Central memory CD8-positive, alpha-beta T cell (primary cell): ENCODE results near the gene RNASE11.

ENCODE experiments used
- ATAC-seq: fragments of 150-1000 bp; cut with Tn5 transposase; replicated peaks from 2 replicates; pipeline ENCODE4 v1.10.0; 2022; ENCODE audit warnings: mild to moderate bottlenecking, moderate FRiP score, moderate number of reproducible peaks; ENCODE audit not compliant: poor library complexity, severe bottlenecking; ENCODE audit errors: extremely low read depth
- DNase-seq, 2 donors: peaks; one replicate each; pipeline ENCODE4 v3.0.0; 2021; ENCODE audit warnings: low spot score in 2 of 2
- H3K27ac Mint-ChIP-seq: one replicate; pipeline ENCODE4 v1.8.0; 2022; ENCODE audit warnings: low read depth, mild to moderate bottlenecking, moderate library complexity, mixed read lengths
- H3K27me3 Mint-ChIP-seq: one replicate; pipeline ENCODE4 v1.8.0; 2022; ENCODE audit warnings: mixed read lengths
- H3K36me3 Mint-ChIP-seq: one replicate; pipeline ENCODE4 v1.8.0; 2022; ENCODE audit warnings: mild to moderate bottlenecking, moderate library complexity, mixed read lengths; ENCODE audit not compliant: insufficient read depth
- H3K4me1 Mint-ChIP-seq: one replicate; pipeline ENCODE4 v1.8.0; 2022; ENCODE audit warnings: mixed read lengths
- H3K4me3 Mint-ChIP-seq: one replicate; pipeline ENCODE4 v1.8.0; 2022; ENCODE audit warnings: mild to moderate bottlenecking, moderate library complexity, mixed read lengths
- H3K9me3 Mint-ChIP-seq: one replicate; pipeline ENCODE4 v1.8.0; 2022; ENCODE audit warnings: mixed read lengths

RNASE11 gene

DNA sequence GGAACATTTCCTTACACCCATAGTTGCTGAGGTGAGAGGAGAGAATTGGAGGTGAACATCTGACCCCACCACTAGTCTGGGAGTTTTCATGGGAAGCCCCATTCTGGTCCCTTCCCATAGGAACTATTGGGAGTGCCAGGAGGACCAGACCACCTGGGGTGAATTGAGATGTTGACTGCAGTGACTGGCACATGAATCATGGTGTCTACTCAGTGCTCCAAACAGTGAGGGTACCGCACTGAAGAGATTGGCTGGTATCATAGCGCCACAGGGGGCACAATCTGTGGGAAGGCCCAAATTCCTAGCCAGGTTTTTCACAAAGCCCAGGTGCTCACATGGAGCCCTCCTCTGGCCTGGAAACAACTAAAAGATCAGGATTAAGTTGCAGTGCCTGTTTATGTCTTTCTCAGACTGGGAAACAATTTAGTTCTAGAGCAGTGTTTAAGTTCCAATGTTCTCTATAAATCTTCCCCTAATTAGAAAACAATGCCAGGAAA lies 23.3 kb downstream of the RNASE11 start:
- ATAC-seq (no peak), DNase-seq (no peak)
- Mint-ChIP-seq H3K27me3 (no peaks in the 10 kb centered on the region), H3K9me3 (no peaks in the 10 kb centered on the region), H3K27ac (no peak overlapping the region), H3K36me3 (no peaks in the 10 kb centered on the region), H3K4me1 (peaks cover 7% of the 10 kb centered on the region), H3K4me3 (no peak overlapping the region)

DNA sequence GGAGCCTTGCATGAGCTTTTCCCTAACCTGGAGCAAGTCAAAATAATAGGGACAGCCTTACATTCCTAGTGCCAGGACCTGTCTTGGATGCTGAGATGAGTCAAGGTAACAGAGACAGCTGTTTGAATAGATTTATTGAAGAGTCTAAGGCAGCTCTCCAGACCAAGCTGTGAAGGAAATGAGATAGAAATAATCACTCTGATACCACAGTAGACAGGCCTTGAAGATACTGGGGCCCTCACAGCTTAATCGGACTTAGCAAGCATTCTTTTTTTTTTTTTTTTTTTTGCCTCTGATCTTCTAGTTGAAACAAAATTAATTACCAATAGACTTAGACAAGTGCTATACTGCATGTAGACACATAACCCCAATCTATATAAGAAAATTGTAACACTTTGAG lies 23.8 kb downstream of the RNASE11 start:
- ATAC-seq, result no peak
- Mint-ChIP-seq H3K36me3 (no peaks in the 10 kb centered on the region), H3K27me3 (no peaks in the 10 kb centered on the region), H3K9me3 (no peaks in the 10 kb centered on the region), H3K4me1 (peaks cover 7% of the 10 kb centered on the region), H3K27ac (no peak overlapping the region), H3K4me3 (no peak overlapping the region)
- DNase-seq, result no peak

DNA sequence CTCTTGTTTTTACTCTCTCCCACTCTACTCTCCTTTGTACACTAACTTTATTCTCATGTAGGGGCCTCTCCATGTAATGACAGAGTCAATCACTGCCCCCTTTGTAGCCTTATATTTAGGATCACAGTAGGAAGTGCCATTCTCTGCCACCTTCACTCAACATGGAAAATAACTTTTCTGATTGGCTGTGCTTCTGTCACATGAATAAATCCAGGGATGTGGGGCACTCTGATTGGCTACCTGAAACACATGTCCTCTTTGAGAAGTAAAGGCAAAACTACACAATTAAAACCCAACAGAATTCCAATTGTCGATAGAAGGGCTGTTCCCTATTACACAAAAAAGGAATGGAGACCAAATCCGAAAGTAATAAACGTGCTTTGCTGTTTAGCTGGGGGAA lies 26.8 kb downstream of the RNASE11 start, which contains the start of gene RNASE9:
TSS of gene RNASE9 (minus strand) at position 87 of the 400 bp plus-strand sequence.
- H3K36me3 Mint-ChIP-seq, result no peaks in the 10 kb centered on the region

DNA sequence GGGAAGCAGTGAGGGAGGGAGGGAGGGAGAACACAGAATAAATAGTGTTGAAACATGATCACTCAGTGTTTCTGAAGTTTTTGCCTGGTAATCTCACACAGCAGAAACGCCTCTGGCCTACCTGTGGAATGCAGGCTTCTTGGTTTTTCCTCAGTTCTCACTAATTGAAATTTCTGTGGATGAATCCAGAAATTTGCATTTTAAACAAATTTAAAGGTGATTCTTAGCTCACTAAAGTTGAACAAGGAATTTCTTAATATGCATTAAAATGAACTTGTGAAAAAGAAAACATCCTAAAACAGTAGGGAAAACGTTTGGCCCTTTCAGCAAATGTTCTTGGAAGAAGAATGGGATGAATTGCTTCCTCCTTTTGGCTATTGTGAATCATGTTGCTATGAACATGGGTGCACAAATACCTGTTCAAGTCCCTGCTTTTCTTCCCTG lies 28.3 kb downstream of the RNASE11 start:
- ATAC-seq (no peak), DNase-seq (no peak)
- H3K9me3 Mint-ChIP-seq, result no peaks in the 10 kb centered on the region
- no peak overlapping the region for H3K4me3 Mint-ChIP-seq
- no peaks in the 10 kb centered on the region for H3K27me3 Mint-ChIP-seq
- H3K4me1 Mint-ChIP-seq, result no peaks in the 10 kb centered on the region
- H3K36me3 Mint-ChIP-seq, result no peaks in the 10 kb centered on the region
- H3K27ac Mint-ChIP-seq, result no peak overlapping the region

More for the DNA sequence above, 26.8 kb downstream of the RNASE11 start, which contains the start of gene RNASE9:
- ATAC-seq (no peak), DNase-seq (no peak)
- Mint-ChIP-seq H3K4me1 (no peaks in the 10 kb centered on the region), H3K9me3 (no peaks in the 10 kb centered on the region), H3K27ac (no peak within 1 kb of the TSS), H3K27me3 (no peaks in the 10 kb centered on the region), H3K4me3 (no peak within 1 kb of the TSS)

DNA sequence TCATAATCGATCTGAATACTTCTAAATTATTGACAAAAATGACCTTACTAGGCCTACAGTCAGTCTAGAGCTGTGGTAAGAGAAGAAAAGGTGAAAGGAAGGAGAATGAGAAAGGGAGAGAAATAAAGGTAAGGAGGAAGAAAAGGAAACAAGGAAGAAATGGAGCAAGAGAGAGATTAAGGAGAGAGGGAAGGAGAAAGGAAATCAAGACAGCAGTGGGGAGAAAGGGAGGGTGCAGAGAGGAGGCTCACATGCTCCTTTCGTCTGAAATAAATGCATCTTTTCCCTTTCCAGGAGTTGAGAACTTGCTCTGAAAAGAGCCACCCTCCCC lies 30.6 kb downstream of the RNASE11 start:
- ATAC-seq, result no peak
- Mint-ChIP-seq H3K27me3 (no peaks in the 10 kb centered on the region), H3K4me1 (no peaks in the 10 kb centered on the region), H3K27ac (no peak overlapping the region), H3K9me3 (no peaks in the 10 kb centered on the region), H3K4me3 (no peak overlapping the region), H3K36me3 (no peaks in the 10 kb centered on the region)
- no peak for DNase-seq

DNA sequence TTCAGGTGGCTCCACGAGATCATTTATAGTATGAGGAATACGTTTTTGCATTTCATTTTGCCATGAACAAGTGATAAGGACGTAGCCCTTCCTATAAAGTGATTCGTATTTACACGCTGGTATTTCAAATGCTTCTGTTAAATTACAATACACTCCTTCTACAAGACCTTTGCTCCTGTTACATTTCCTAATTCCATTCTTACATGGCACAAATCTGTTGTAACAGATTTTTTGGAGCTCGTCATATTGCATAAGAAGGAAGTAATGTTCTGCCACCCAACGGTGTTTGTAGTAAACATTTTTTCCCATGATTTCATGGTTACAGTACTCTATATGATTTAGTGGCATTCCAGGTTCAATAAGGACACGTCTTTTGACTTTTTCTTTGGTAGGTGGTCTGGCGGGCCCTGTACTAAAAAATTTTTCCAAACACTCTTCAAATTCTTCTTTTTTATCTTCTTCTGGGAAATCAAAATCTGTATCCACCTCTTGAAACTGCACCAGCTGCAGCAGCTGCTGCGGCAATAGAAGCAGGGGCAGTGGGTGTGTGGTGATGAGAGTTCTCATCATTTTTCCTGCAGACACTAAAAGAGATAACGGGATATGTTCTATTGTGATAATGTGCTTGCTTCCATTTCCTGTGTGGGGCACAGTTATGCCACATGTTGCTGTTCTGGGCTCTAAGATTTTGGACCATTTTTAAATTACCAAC lies 31.1 kb downstream of the RNASE11 start:
- Mint-ChIP-seq H3K4me1 (no peaks in the 10 kb centered on the region), H3K27me3 (no peaks in the 10 kb centered on the region), H3K36me3 (no peaks in the 10 kb centered on the region), H3K4me3 (no peak overlapping the region), H3K27ac (no peak overlapping the region), H3K9me3 (no peaks in the 10 kb centered on the region)
- no peak for ATAC-seq
- DNase-seq, result no peak

DNA sequence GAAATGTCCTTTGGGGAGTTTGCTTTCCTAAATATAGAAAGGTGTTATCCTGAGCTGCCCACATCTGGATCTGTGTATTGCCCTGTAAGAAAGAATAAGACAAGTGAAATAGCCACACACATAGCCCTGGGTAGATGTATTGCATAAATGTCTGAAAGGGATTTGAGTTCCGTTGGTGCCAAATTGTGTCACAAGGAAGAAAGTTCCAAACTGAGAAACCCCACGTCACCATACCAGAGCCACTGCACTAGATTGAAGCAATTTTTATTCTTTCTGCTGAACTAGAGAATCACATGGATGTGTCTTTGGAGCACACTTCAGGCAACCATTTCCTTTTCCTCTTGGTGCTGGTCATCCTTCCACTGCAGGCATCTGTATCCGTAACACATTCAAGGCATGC lies 32.0 kb downstream of the RNASE11 start:
- no peaks in the 10 kb centered on the region for H3K4me1 Mint-ChIP-seq
- no peaks in the 10 kb centered on the region for H3K9me3 Mint-ChIP-seq
- ATAC-seq (no peak), DNase-seq (no peak)
- H3K36me3 Mint-ChIP-seq, result no peaks in the 10 kb centered on the region
- no peak overlapping the region for H3K27ac Mint-ChIP-seq
- H3K4me3 Mint-ChIP-seq, result no peak overlapping the region
- H3K27me3 Mint-ChIP-seq, result no peaks in the 10 kb centered on the region

DNA sequence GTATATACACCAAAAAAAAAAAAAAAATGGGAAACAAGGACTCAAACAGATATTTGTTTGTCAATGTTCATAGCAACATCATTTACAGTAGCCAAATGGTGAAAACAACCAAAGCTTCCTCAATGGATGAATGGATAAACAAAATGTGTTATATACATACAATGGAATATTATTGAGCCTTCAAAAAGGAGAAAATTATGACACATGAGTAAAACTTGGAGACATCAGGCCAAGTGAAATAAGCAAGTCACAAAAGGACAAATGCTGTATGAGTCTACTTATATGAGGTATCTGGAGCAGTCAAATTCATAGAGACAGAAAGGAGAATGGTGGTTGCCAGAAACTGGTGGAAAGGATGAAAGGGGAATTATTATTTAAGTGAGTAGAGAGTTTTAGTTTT lies 34.8 kb downstream of the RNASE11 start:
- no peak for ATAC-seq
- H3K36me3 Mint-ChIP-seq, result no peaks in the 10 kb centered on the region
- no peak for DNase-seq
- H3K27me3 Mint-ChIP-seq, result no peaks in the 10 kb centered on the region
- H3K4me1 Mint-ChIP-seq, result no peaks in the 10 kb centered on the region
- H3K4me3 Mint-ChIP-seq, result no peak overlapping the region
- H3K9me3 Mint-ChIP-seq, result no peaks in the 10 kb centered on the region
- H3K27ac Mint-ChIP-seq, result no peak overlapping the region

DNA sequence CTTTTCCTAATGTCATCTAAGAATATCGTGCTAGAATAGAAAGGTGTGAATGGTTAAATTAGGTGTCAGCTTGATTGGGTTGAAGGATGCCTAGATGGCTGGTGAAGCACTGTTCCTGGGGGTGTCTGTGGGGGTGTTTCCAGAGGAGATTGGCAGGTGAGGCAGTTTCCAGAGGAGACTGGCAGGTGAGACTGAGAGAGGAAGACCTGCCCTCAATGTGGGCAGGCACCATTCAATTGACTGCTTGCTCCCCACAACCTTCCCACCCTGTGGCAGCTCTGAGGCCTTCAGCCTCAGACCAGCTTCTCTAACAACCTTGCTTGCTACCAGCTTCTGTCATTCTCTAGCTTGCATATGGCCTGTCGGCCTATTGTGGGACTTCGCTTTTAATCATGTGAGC lies 36.2 kb downstream of the RNASE11 start:
- no peak for DNase-seq
- H3K27me3 Mint-ChIP-seq, result peaks cover 7% of the 10 kb centered on the region

DNA sequence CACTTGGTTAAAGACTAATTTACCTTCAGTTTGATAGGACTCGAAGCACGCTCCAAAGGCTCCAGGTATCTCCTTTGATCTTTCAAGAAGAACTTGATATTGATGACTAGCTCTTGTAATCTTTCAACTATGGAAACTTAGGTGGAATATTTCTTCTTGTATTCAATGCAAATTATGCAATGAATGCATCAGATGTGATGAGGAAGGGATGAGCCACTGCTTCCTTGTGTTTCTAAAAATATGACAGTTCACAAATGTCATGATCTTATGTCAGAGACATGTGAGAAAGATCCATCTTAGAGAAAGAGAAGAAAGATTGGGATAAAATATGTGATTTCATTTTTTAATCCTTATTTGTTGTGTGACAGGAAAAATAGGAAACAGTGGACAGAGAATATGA lies 36.9 kb downstream of the RNASE11 start:
- DNase-seq (no peak), ATAC-seq (no peak)
- H3K27ac Mint-ChIP-seq, result no peak overlapping the region
- no peaks in the 10 kb centered on the region for H3K4me1 Mint-ChIP-seq
- H3K36me3 Mint-ChIP-seq, result no peaks in the 10 kb centered on the region
- no peak overlapping the region for H3K4me3 Mint-ChIP-seq
- H3K9me3 Mint-ChIP-seq, result no peaks in the 10 kb centered on the region
- peaks cover 9% of the 10 kb centered on the region for H3K27me3 Mint-ChIP-seq

More for the DNA sequence above, 36.2 kb downstream of the RNASE11 start:
- Mint-ChIP-seq H3K9me3 (no peaks in the 10 kb centered on the region), H3K4me3 (no peak overlapping the region), H3K36me3 (no peaks in the 10 kb centered on the region), H3K27ac (no peak overlapping the region), H3K4me1 (no peaks in the 10 kb centered on the region)
- no peak for ATAC-seq

DNA sequence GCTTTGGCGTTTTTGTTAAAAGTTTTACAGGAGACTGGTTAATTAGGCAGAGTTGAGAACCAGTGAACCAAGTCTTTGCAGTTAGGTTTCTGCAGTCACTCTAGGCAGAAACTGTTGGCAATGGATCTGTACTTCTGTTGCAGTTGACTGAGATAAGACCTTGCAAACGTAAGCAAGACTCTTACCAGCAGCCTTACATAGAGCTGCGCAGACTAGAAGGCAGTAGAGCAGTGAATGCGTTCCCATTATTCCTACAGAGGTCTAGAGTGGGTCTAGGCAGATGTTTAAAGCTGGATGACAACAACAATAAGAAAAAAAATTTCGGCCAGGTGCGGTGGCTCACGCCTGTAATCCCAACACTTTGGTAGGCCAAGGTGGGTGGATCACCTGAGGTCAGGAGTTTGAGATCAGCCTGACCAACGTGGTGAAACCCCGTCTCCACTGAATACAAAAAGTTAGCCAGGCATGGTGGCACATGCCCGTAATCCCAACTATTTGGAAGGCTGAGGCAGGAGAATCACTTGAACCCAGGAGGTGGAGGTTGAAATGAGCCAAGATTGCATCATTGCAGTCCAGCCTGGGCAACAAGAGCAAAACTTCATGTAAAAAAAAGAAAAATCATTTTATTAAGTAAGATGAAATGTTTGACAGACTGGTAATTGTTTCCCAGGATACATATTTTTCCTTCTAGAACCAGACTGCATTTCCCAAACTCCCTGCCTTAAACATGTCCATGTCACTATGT lies 39.2 kb downstream of the RNASE11 start:
- Mint-ChIP-seq H3K9me3 (no peaks in the 10 kb centered on the region), H3K4me3 (no peak overlapping the region), H3K36me3 (no peaks in the 10 kb centered on the region), H3K27me3 (peaks cover 32% of the 10 kb centered on the region), H3K4me1 (no peaks in the 10 kb centered on the region), H3K27ac (no peak overlapping the region)
- no peak for ATAC-seq
- DNase-seq, result no peak

DNA sequence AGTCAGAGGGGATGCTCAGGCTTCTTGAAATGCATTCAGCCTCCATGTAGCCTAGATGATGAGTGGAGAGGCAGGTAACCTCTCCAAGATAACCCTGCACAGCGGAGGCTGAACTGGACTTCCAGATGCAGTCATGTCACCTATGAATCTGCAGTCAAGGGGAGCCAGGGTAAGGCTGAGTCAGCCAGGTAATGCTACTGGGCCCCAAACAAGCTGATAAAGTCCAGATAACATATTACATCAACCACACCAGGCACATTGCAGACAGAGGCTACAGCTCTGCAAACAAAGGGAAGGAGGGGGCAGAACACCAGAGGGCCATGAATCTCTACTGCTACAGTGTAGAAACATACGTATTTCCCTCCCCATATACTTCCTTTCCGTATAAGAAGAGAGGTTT lies 40.9 kb downstream of the RNASE11 start:
- Mint-ChIP-seq H3K27me3 (peaks cover 48% of the 10 kb centered on the region), H3K4me1 (no peaks in the 10 kb centered on the region), H3K4me3 (no peak overlapping the region), H3K27ac (no peak overlapping the region), H3K36me3 (no peaks in the 10 kb centered on the region), H3K9me3 (no peaks in the 10 kb centered on the region)
- ATAC-seq (no peak), DNase-seq (no peak)

DNA sequence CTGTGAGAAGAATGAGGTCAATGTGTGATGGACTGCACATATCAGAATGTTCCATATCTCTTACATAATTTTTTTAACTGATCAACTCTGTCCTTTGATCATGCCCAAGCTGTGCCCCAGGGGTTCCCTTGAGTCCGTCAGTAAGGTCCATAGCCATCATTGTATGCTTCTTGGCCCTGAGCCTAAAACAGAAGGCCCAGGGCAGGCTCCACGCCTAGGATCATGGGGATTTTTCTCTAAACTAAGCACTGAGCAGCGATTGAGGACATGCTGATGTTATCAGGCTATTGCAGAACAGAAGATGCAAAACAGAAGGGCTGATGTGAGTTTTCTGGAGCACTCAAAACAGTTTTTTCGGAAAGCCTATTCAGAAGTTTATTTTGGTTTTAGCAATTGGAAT lies 47.9 kb downstream of the RNASE11 start:
- peaks cover 30% of the 10 kb centered on the region for H3K27me3 Mint-ChIP-seq
- ATAC-seq (no peak), DNase-seq (no peak)
- no peaks in the 10 kb centered on the region for H3K4me1 Mint-ChIP-seq
- H3K9me3 Mint-ChIP-seq, result no peaks in the 10 kb centered on the region
- no peaks in the 10 kb centered on the region for H3K36me3 Mint-ChIP-seq
- no peak overlapping the region for H3K27ac Mint-ChIP-seq
- H3K4me3 Mint-ChIP-seq, result no peak overlapping the region
